NCI-H2196 treated with DMSO at 0.1 percent for 48 hours (cell line): ENCODE results near the gene MINAR1.
"Not testable (repeated sequence)": the region's sequence is repeated elsewhere in the genome, so short reads cannot be mapped to it uniquely, and the experiment has no call there.

Source experiments
- DNase-seq: peaks from one replicate; lab custom pipeline; 2025; ENCODE audit not compliant: unreplicated experiment; lab: John Stamatoyannopoulos, UW

Gene MINAR1

DNA sequence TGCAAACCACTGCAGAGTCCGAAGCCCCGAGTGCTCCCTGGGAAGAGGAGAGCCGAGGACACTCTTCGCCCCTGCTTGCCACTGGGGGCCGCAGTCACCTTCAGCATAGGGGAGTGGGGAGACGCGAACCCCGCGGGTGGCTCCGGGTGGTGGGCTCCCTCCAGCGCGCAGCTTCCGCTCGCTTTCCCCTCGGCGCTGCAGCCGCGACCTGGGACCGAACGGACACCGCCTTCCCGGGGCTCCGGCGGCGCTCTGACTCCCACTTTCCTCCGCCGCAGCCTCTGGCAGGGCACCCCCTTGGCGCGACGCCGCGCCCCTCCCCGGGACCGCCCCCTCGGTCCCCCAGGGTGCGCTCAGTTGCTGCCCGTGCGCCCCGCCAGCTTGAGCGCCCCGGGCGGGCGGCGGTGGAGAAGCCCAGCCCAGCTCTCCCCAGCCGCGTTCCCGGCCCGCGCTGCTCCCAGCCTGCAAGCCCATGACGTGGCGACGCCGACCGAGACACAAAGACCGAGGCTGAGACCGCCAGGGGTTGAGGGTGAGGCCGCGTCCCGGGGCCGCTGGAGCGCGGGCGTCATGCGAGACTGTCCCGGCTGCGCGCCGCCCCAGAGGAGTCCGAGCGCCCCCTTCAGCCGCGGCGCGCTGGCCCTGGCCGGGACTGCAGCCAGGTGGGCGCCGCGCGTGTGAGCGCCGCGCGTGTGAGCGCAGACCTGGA, at the start of gene MINAR1:
Gene MINAR1, plus strand, starts transcription at position 701 of the 709 bp plus-strand sequence. CDS start 23,812 bp downstream, outside the sequence.
- no peak for DNase-seq

DNA sequence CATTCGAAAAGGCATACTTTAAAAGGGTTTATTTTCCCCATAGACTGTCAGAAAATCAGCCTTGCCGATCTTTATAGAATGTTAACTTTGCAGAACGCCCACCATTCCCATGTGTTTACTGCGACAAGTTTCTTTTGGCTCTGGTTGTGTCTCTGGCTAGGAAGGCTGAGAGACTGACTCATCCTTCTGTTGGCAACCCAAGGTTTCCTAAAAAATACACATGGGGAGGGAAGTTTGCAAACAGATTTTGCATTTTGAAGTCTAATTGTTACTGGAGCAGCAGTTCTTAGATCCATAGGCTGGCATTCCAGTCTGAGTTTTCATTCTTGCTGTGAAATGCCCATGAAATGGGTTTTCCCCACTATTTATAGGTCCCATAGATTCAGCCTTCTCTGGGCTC, 37.9 kb upstream of the MINAR1 start:
- DNase-seq = no peak

DNA sequence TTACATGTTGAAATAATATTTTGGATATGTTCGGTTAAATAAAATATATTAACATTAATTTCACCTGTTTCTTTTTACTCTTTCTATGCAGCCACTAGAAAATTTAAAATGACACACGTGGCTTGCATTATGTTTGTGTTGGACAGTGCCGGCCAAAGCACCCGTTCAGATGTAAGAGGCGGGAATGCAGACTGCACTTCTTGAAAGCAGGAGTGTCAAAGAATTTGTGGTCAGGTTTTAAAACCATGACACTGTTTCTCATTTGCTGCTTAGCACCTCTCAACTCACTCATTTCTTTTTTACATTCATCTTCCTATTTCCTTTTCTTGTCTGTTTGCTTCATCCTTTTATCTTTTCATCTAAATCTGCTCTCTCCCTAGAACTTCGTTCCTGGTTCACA, 35.3 kb upstream of the MINAR1 start:
- no peak for DNase-seq

GRCh38 chr15:79397269-79397910, 34.7 kb upstream of the MINAR1 start:
- no peak for DNase-seq

GRCh38 chr15:79399606-79400005, 32.5 kb upstream of the MINAR1 start:
- DNase-seq = no peak

GRCh38 chr15:79400650-79401049, 31.5 kb upstream of the MINAR1 start:
- no peak for DNase-seq

GRCh38 chr15:79401301-79401700, 30.8 kb upstream of the MINAR1 start:
- DNase-seq = no peak

DNA sequence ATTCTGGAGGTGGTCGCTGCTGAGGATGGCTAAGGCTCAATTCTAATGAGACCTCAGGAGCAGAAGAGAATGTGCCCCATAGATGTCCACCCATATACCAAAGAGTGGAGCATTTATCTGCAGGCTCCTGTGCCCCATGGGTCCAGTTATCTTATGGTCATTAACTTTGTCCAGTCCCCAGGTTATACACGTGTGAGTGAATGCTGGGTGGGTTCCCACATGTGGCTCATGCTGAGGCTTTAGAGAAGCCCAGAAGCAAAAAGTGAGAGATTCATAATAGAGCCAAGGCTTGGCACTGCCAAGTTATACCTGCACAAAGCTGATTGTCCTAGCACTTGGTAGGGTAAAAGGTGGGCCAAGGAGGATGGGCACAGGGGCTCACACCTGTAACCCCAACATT, 30.0 kb upstream of the MINAR1 start:
- no peak for DNase-seq

GRCh38 chr15:79403501-79403900, 28.6 kb upstream of the MINAR1 start:
- DNase-seq = no peak

DNA sequence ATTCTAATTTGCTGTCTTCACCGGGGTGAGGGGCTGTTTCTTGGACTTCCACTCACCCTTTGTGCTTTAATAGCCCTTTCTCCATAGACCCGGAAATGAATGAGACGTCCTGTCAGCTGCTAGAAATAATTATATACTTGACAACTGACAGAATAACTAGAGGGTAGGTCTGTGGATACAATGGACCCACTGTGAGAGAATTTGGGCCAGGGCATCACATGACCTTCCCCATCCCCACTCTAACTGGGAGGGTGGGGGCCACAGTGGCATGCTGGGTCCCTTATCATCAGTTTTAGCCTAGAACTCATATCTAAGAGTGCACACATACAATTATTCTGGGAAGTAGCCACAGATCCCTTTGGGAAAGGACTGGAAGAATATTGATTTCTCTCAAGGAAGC, 25.9 kb upstream of the MINAR1 start:
- no peak for DNase-seq

- no peak for DNase-seq
Measured at GRCh38 chr15:79408041-79408440, 24.1 kb upstream of the MINAR1 start.

GRCh38 chr15:79410237-79410636, 21.9 kb upstream of the MINAR1 start:
- no peak for DNase-seq

DNA sequence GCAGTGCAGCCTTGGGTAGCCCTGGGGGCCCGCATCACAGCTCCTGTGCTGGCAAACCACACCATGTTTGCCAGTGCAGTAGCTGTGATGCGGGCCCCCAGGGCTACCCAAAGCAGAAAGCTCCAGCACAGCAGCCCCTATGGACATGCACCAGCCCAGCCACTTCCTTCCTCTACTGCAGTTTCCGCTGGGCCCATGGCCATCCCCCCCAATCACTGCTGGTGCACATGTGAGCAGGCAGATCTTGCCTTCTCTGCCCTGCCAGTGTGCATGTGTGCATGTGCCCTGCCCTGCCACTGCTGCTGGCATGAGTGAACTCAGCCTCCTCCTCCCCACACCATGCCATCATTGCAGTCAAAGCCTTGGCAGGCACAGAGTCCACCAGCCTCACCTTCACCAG, 20.1 kb upstream of the MINAR1 start:
- DNase-seq = no peak

DNA sequence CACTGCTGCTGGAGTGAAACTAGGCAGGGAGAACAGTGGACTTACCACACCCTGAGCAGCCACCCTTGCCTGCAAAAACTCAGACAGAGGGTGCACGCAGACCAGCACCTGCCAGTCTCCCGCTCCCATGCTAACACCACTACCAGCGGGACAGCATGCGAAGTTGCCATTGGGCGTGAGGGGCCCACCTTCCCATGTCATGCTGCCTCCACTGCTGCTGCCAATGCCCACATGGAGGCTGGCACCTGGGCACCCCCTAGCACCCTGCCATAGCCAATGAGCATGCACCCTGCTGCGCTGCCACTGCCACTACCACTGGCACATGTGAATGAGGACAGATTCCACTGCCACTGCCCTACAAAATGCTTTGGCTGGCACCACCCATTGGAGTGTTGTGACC, 19.7 kb upstream of the MINAR1 start:
- DNase-seq = no peak

DNA sequence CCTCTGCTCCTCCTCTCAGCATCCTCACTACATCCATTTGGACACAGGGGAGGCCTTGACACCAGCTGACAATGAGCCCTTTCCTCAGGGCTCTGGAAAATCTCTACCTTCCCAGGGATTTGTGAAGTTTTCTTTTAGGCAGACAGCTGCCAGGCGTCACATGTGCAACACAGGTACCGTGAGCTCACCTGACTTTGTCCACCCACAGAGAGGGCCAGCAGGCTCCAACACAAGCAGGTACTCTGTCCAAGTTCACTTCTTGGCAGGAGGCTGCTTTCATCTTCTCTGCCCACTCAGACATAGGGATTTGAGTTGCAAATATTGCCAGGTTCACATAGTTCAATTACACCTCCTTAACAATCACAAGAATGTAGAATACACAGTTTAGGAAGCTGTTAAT, 15.3 kb upstream of the MINAR1 start:
- DNase-seq = no peak

- no peak for DNase-seq
Measured at GRCh38 chr15:79418693-79419279, 13.3 kb upstream of the MINAR1 start.

- DNase-seq = no peak
Measured at GRCh38 chr15:79425591-79426295, 6.4 kb upstream of the MINAR1 start.

GRCh38 chr15:79426899-79427298, 5.2 kb upstream of the MINAR1 start:
- DNase-seq = not testable (repeated sequence)

DNA sequence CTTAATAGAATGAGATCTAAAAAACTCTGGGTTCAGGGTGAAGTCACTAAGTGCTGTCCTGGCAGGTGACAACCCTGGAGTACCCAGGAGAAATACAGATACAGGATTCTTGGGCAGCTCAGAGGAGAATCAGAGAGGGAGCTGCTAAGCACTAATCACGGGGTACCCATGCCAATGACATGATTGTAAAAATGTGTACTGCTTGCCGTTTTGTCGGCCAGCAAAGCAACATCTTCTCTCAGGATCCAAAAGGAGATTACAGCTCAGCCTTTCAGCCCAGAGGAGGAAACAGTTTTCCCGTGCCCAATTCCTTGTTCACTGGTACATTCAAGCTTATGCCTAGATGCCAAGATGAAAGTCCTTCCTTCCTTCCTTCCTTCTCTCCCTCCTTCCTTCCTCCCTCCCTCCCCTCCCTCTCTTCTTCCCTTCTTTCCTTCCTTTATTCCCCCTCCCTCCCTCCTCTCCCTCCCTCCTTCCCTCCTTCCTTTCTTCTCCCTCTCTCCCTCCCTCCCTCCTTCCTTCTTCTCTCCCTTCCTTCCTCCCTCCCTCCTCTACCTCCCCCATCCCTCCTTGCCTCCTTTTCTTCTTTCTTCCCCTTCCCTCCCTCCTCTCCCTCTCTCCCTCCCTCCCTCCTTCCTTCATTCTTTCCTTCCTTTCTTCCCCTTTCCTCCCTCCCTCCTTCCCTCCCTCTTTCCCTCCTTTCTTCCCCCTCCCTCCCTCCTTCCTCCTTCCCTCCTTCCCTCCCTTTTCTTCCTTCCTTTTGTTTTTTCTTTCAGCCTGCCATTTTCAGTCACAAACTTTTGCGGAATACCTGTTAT, 4.1 kb upstream of the MINAR1 start:
- DNase-seq = no peak

- DNase-seq = no peak
Measured at GRCh38 chr15:79430901-79431635, 1.1 kb upstream of the MINAR1 start.
